ENCODE results near the gene PIAS4. TPM values are rescaled to one million over a fixed set of nuclear protein-coding genes. Genes with fewer than 3 reads are reported as not detected.

Gene PIAS4
- total and polyA plus RNA-seq, 10 of the 15 experiments (the other 5 are each of a cell fraction or from before 2014, with no cell fraction given) = 0.13 to 25.1 (median 11.3) TPM

DNA sequence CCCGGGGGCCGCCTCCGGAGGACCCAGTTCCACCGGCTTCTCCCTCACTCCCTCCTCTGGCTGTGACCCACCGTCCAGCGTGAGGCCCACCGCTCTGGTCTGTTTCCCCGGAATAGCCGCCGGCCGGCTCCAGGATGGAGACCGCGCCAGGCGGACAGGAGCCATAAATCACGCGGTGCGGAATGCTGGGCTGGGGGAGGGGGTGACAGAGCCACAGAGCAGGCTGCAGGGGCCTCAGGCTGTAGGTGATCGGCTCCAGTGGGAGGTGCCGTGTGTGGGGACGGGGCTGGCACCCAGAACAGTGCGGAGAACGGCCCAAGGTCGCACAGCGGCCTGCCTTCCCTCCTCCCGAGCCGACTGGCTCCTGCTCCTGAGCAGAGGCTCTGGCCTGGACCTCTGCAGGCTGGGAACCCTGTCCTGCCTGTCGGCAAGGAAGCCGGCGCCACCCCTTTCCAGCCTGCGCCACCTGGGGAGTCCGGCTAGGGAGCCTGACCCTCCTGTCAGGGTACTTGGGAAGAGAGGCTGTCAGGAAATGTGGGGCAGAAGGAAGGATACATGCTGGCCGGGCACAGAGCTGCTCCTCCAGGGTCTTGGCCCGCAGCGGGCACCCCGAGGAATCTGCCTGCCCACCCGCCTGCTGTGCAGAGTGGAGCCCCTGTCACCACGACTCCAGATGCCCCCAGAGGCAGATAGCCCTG is 8.3 kb downstream of the PIAS4 start:
- Histone ChIP-seq H3K4me2 (ENCODE audit: control insufficient read depth, insufficient read depth) (no peak overlapping the region), H3K27me3 (replicated peaks in 1 of 2; ENCODE audit: control insufficient read depth in 2 of 2, insufficient read depth in 2 of 2, low read length in 1 of 2) (no peaks in the 10 kb centered on the region), H3K4me3 (no peak overlapping the region), H3K4me1 (ENCODE audit: control insufficient read depth, insufficient read depth, low read length) (no peaks in the 10 kb centered on the region), H3K79me2 (ENCODE audit: control insufficient read depth, insufficient read depth, low read length) (peaks cover 5% of the 10 kb centered on the region), H4K20me1 (ENCODE audit: control insufficient read depth, insufficient read depth) (no peaks in the 10 kb centered on the region), H3K9ac (ENCODE audit: control insufficient read depth, insufficient read depth, low read length) (no peak overlapping the region), H3K36me3 (ENCODE audit: control insufficient read depth in 2 of 2, insufficient read depth in 2 of 2, low read length in 1 of 2) (peaks cover 3 to 15% of the 10 kb centered on the region in 2 experiments; a peak in 3 of 4 replicates), H2AFZ (ENCODE audit: control insufficient read depth, low read depth, low read length) (no peak overlapping the region), H3K27ac (ENCODE audit: control insufficient read depth, insufficient read depth) (no peak overlapping the region), H3K9me3 (replicated peaks; ENCODE audit: control insufficient read depth, insufficient read depth, low read length) (no peaks in the 10 kb centered on the region)
- CTCF ChIA-PET = no interaction called here
- BruUV-seq (replicated peaks) = no TSS peak
- SMC1A ChIA-PET (ENCODE audit: uncharacterized antibody, unreplicated experiment) = no interaction called here
- intact Hi-C loops (cut with micrococcal nuclease; ENCODE audit: unreplicated experiment) = no loop called here
- ATAC-seq (no peak), DNase-seq (ENCODE audit: low read depth, low spot score) (no peak), FAIRE-seq (no peak)
- POLR2A ChIA-PET = no interaction called here
- TF ChIP-seq, protein P1, sequence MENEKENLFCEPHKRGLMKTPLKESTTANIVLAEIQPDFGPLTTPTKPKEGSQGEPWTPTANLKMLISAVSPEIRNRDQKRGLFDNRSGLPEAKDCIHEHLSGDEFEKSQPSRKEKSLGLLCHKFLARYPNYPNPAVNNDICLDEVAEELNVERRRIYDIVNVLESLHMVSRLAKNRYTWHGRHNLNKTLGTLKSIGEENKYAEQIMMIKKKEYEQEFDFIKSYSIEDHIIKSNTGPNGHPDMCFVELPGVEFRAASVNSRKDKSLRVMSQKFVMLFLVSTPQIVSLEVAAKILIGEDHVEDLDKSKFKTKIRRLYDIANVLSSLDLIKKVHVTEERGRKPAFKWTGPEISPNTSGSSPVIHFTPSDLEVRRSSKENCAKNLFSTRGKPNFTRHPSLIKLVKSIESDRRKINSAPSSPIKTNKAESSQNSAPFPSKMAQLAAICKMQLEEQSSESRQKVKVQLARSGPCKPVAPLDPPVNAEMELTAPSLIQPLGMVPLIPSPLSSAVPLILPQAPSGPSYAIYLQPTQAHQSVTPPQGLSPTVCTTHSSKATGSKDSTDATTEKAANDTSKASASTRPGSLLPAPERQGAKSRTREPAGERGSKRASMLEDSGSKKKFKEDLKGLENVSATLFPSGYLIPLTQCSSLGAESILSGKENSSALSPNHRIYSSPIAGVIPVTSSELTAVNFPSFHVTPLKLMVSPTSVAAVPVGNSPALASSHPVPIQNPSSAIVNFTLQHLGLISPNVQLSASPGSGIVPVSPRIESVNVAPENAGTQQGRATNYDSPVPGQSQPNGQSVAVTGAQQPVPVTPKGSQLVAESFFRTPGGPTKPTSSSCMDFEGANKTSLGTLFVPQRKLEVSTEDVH (IDR thresholded peaks at IDR 0.05; ENCODE audit: low read depth, partially characterized antibody) = no peak
- TF ChIP-seq RB1 (IDR thresholded peaks at IDR 0.05; ENCODE audit: borderline replicate concordance) (no peak), MTA2 (IDR thresholded peaks at IDR 0.05; ENCODE audit: low read depth) (no peak), HDGF (IDR thresholded peaks at IDR 0.05) (no peak), SUPT20H (IDR thresholded peaks at IDR 0.05; ENCODE audit: borderline replicate concordance, control insufficient read depth, low read depth, low read length) (no peak), POLR2AphosphoS5 (IDR thresholded peaks at IDR 0.05; ENCODE audit: low read length) (no peak), CREB1 (IDR thresholded peaks at IDR 0.05; ENCODE audit: low read depth) (no peak), IKZF1 (conservative IDR thresholded peaks at IDR 0.05) (no peak), NFXL1 (IDR thresholded peaks at IDR 0.05; ENCODE audit: borderline replicate concordance) (no peak)
- RAD21 ChIA-PET (ENCODE audit: unreplicated experiment) = no interaction called here
- in situ Hi-C loops (cut with MboI) = no loop called here
- WGBS (ENCODE audit: insufficient coverage, insufficient replicate concordance, low lambda C conversion rate, missing lambda C conversion rate) = 92% methylated on average over 33 of the region's 37 CpGs
